WTC11 (cell line): Measurements from ENCODE around the gene EIF2AK3.

Source experiments
- ATF1 ChIP-seq: sonication (generic); formaldehyde crosslinking; IDR thresholded peaks from 2 replicates; pipeline ENCODE4 v1.8.1; 2023; ENCODE audit warnings: mild to moderate bottlenecking, moderate library complexity, missing genetic modification reagents
- TF ChIP-seq, protein P1 (sequence below): sonication (generic); formaldehyde crosslinking; conservative IDR thresholded peaks from 2 replicates; pipeline ENCODE4 v1.8.1; 2022; ENCODE audit warnings: mild to moderate bottlenecking, missing genetic modification reagents
- TF ChIP-seq, protein P2 (sequence below): fragments of 200-600 bp; IDR thresholded peaks from 2 replicates; pipeline ENCODE4 v1.8.0; 2022; ENCODE audit warnings: antibody characterized with exemption

DNA sequence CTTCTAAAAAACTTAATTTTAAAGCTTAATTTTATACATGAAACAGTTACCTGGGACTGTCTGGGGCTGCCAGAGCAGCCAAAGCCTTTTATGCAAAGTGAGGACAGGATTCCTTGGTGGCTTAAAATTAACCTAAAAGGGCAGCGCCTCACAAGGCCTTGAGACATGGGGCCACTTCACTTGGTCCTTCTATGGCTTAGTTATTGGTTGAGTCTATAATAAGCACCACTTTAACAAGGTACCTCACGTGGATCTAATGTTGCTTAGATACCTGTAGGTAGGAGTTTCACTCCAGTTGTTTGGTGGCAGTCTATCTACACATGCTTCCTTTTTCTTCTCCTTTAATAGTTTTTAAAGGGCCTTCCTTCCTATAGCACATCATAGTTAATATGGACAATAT is 51.6 kb downstream of the EIF2AK3 start:
- TF ChIP-seq, protein P1, sequence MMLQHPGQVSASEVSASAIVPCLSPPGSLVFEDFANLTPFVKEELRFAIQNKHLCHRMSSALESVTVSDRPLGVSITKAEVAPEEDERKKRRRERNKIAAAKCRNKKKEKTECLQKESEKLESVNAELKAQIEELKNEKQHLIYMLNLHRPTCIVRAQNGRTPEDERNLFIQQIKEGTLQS (CRISPR knock-in tag): no peak
- TF ChIP-seq, protein P2, sequence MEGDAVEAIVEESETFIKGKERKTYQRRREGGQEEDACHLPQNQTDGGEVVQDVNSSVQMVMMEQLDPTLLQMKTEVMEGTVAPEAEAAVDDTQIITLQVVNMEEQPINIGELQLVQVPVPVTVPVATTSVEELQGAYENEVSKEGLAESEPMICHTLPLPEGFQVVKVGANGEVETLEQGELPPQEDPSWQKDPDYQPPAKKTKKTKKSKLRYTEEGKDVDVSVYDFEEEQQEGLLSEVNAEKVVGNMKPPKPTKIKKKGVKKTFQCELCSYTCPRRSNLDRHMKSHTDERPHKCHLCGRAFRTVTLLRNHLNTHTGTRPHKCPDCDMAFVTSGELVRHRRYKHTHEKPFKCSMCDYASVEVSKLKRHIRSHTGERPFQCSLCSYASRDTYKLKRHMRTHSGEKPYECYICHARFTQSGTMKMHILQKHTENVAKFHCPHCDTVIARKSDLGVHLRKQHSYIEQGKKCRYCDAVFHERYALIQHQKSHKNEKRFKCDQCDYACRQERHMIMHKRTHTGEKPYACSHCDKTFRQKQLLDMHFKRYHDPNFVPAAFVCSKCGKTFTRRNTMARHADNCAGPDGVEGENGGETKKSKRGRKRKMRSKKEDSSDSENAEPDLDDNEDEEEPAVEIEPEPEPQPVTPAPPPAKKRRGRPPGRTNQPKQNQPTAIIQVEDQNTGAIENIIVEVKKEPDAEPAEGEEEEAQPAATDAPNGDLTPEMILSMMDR: no peak
- no peak for TF ChIP-seq ATF1 (CRISPR knock-in tag)
